Activated CD8-positive, alpha-beta memory T cell treated with anti-CD3 and anti-CD28 coated beads for 24 hours (primary cell): Measurements from ENCODE around the gene NBPF26.
"Not testable (repeated sequence)": the region's sequence is repeated elsewhere in the genome, so short reads cannot be mapped to it uniquely, and the experiment has no call there.

Experiments used
- DNase-seq: peaks from one replicate; pipeline ENCODE4 v3.0.0-alpha.2; 2020

NBPF26 gene

DNA sequence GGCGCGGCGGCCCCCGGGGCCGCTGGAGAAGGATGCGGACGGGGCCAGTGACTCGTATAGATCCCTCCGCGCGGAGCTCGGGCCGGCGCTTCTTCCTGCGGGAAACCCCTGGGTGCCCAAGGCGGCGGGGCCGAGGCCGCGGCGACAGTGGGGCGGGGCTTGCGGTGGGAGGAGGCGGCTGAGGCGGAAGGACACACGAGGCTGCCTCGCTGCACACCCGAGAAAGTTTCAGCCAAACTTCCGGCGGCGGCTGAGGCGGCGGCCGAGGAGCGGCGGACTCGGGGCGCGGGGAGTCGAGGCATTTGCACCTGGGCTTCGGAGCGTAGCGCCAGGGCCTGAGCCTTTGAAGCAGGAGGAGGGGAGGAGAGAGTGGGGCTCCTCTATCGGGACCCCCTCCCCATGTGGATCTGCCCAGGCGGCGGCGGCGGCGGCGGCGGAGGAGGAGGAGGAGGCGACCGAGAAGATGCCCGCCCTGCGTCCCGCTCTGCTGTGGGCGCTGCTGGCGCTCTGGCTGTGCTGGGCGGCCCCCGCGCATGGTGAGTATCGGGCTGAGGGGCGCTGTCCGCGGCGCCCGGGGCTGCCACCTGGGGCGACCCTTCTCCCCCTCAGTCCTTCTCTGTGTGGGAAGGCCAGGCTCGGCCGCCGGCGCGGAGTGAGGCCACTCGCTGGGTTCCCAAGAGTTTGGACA lies at the start of gene NBPF26:
NBPF26 (plus strand) TSS at position 231 of the 688 bp plus-strand sequence.
- DNase-seq = peak; percentile 77

DNA sequence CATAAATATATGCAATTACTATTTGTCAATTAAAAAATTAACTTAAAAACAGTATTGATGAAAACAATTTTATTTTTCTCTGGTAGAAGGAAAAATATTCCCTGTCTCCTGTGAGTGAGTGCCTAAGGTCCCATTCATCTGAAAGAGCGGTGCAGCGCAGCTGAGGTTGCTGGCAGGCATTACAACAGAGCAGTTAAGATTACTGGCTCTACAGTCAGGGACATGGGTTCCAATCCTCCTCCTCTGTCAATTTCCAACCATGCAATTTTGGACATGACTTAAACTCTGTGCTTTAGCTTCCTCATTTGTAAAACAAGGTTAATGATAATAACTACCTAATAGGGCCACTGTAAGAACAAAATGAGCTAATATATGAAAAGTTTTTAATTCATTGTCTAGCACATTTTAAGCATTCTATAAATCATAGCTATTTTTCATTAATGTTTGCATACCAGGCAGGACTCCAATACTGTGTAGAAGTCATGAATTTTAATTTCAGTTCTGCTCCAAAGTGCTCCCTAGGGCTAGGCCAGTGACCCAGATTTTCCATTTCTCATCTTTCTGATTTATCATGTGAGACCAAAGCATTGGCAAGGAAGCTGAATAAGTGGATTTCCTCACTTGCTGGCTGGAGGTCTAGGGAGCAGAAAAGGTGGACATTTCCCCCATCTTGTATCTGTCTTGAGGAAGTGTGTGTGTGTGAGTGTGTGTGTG lies 43.5 kb upstream of the NBPF26 start:
- DNase-seq = not testable (repeated sequence)

DNA sequence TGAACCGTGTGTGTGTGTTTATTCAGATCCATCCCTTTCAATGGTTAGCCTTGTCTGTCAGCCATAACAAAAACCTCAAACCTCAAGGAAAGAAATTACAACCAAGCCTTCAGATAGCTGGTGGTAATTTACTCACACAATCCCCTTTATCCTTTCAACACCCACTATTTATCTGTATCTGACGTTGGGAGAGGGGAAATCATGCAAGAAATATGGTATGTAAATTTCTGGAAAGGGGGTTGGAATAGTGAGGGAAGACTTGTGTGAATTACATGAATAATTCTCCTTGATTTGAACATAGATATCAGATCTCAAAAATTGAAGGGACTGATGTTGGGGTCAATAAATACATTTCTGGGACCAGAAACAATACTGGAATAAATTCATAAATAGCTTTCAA lies 42.8 kb upstream of the NBPF26 start:
- not testable (repeated sequence) for DNase-seq

DNA sequence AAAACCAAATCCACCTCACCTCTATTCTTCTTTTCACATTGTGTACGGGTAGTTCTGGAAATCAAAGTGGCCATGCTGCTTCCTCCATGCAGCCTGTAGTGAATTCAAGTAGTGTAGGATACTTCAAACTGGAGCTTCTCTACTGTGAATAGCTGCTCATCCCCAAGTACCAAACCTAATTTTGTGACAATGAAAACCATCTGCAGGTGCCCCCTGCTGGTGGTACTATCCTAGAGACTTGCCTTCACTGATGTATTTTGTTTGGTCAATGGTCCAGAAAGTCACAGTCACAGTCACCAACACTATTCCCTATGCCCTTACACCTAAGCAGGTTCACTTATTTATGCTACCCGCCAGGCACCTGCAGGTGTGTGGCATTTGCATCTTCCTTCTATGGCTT lies 39.3 kb upstream of the NBPF26 start:
- DNase-seq = not testable (repeated sequence)

DNA sequence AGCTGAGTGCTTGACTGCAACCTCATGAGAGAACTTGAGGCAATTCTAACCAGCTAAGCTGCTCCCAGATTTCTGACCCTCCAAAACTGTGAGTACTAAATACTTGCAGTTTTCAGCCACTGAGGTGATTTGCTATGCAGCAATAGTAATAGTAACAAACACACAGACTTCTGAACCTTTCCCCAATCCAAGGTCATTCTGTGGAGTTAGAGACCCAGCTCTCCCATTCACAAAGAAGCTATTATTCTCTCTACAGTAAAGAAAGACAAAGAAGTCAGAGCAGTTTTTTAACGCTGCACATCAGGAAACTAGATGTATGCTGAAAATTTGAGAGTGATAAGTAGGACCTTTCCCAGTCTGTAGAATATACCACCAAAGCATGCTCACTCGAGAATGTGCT lies 38.1 kb upstream of the NBPF26 start:
- not testable (repeated sequence) for DNase-seq

DNA sequence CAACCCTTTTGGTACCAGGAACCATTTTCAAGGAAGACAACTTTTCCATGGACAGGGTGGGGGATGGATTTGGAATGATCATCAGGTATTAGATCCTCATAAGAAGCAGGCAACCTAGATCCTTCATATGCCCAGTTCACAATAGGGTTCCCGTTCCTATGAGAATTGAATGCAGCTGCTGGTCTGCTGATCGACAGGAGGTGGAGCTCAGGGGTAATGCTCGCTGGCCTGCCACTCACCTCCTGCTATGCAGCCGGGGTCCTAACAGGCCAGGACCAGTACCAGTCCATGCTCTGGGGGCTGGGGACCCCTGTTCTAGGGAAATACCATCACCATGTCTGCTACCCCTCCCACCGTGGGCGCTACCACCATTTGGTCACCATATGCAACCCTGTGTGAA lies 36.5 kb upstream of the NBPF26 start:
- not testable (repeated sequence) for DNase-seq

DNA sequence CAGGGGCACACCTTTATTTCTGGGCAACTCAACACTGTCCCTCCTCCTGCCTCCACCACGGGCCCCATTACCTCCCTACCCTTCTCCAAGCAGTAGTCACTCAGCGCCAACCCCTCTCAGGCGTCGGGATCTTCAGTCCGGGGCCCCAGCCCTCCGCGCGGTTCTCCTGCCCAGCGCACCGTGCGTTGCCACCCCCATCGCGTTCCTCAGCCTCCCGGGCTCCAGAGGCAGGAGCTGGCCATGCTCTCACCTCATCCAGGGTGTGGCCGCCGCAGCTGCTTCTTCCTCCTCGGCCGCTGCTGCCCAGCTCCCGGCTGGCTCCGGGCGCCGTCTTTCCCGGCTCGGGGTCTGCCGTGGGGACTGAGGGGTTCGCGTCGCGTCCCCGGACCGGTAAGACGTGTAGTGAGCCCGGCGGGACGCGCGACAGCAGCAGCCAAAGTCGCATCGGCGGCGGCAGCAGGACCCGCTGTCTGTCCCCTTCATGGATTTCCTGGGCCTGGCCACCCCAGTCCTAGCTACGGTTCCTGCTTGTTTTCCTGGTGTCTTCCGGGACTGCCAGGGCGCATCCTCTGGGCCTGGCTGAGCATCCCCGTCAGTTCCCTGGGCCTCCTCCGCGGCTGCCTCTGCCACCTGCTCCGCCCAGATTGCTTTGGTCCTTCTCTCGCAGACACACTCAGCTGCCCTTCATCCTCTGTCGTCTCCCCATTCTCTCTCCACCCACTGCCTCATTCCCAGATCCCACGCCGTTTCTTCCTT lies 22.8 kb upstream of the NBPF26 start:
- peak; percentile 56 for DNase-seq

DNA sequence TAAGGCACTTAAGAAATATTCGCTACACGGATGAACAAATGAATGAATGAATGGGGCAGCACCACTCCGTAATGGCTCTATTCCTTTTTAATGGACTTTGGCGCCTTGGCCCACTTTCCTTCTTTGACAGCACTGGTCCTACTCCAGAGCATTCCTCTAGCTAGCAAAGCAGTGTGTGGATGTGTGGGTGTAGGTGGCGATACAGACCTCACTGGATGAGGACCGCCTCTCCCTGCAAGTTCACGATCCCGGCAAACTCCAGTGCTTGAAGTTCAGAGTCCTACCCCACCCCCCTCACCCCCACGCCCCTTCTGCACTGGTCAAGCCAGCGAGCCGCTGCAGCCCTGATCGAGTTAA lies 409 bp upstream of the NBPF26 start:
- not testable (repeated sequence) for DNase-seq

DNA sequence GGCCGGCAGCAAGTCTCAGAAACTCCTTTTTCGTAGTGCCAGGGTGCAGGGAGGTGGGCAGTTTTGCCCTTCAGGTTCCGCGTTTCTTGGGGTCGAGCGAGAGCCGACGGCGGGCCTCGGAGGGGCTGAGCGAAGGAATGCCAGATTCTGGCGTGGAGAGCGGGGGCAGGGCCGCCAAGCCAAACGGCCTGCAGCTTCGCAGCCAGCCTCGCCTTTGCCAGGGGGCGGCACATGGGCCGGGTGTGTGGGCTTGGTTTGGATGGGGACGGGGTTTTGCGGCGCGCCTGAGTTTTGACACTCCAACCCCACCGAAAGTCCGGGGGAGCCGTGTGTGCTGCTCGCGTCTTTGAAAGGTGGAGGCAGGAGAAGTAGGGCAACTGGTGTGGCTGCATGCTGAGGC lies 762 bp downstream of the NBPF26 start:
- peak; percentile 58 for DNase-seq

DNA sequence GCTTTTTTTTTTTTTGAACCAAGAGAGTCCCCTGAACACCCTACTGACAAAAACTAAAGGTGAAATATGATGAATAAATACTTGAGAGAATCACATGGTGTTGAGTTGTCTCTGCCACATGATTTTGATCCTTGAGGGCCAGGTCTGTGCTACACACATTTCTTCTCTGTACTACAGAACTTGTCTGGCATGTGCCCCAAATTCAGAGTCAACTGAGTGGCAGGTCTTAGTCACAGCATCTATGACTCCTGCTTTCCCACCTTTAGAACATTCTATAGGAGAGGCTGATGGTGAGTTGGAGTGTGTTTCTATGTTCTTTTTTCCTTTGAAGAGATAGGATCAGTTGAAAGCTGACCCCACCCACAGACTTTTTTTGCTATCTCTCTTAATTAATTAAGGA lies 5.1 kb downstream of the NBPF26 start:
- DNase-seq = not testable (repeated sequence)

DNA sequence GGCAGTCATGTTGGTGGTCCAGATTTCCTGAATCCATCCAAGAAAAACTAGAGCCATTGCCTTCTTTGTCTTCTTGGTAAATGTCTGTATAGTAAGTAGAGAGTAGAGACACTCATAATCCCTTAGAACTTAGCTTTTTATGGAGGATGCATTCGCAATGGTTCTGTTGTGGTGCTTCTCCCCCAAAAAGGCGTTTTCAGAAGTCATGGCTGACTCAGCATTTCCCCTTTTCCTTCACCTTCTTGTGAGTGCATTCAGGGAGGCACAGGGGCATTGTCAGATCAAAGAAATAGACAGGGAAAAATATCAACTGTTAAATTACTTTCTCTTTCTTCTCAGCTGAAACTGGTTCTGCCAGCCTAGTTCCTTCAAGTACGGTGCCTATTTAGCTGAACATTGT lies 45.3 kb downstream of the NBPF26 start:
- DNase-seq = not testable (repeated sequence)

DNA sequence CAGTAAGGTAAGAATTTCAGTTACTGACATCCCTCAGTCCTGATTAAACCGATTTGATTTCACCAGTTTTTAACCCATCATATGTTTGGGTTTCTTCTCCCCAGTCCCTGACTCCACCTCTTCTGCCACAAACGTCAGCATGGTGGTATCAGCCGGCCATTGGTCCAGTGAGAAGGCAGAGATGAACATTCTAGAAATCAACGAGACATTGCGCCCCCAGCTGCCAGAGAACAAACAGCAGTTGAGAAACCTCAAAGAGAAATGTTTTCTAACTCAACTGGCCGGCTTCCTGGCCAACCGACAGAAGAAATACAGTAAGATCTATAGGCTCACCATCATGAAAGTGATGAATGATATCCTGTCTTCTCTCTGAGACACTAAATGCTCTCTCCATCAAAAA lies 81.7 kb downstream of the NBPF26 start:
- not testable (repeated sequence) for DNase-seq

DNA sequence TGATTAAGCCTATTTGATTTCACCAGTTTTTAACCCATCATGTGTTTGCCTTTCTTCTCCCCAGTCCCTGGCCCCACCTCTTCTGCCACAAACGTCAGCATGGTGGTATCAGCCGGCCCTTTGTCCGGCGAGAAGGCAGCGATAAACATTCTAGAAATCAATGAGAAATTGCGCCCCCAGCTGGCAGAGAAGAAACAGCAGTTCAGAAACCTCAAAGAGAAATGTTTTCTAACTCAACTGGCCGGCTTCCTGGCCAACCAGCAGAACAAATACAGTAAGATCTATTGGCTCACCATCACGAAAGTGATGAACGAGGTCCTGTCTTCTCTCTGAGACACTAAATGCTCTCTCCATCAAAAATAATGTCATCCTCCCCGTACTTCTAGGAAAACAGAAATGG lies 88.1 kb downstream of the NBPF26 start:
- peak; percentile 58 for DNase-seq

DNA sequence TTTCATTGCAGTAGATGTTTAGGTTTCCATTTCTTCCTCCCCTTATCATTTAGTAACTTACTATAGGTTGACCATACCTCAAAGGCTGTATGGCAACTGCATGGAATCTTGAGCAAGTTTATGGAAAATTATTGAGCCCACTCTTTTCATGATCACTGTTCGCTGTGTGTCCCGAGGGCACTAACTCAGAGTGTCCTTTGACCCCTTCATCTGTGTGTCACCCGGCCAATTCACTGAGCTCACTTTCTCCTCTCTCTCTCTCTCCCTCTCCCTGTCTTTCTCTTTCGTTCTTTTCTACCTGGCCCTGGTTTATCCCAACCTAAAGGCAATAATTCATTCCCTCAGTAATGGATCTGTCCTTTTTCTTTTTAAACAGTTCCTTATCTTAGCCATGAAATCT lies 101.3 kb downstream of the NBPF26 start:
- DNase-seq = not testable (repeated sequence)

DNA sequence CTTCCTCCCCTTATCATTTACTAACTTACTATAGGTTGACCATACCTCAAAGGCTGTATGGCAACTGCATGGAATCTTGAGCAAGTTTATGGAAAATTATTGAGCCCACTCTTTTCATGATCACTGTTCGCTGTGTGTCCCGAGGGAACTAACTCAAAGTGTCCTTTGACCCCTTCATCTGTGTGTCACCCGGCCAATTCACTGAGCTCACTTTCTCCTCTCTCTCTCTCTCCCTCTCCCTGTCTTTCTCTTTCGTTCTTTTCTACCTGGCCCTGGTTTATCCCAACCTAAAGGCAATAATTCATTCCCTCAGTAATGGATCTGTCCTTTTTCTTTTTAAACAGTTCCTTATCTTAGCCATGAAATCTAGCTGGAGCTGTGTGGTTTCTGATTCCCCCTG lies 102.9 kb downstream of the NBPF26 start:
- not testable (repeated sequence) for DNase-seq

DNA sequence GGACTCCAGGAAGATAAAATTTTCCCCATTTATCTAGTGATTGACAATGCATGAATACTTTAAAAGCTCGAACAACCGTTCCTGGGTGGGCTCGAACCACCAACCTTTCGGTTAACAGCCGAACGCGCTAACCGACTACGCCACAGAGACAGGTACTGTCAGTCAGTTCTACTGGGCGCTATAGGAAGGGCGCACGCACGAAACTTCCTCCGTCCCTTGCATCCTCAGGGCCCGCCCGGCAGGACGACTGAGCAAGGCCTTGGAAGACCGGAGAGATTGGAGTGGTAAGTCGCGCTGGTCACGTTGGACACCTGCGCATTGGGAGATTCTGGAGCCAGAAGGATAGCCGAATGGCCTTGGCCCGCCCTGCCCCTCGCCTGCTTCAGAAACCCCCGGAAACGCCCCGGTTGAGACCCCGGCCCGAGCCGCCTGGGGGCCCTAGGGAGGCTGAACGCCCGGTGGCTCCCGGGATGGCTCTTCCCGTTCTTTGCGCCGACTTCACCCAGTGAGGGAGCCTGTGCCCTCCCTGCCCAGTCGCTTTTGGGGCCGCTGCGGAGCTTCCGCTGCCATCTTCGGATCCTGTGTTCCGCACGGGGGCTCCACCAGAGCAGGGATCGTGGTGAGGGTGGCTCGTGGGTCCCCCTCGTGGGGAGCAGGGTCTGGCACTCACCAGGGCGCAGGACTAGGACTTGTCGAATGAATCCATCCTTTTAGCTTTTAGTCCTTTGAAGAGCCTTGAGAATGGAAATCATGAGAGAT lies 120.6 kb downstream of the NBPF26 start:
- DNase-seq = peak; percentile 92

DNA sequence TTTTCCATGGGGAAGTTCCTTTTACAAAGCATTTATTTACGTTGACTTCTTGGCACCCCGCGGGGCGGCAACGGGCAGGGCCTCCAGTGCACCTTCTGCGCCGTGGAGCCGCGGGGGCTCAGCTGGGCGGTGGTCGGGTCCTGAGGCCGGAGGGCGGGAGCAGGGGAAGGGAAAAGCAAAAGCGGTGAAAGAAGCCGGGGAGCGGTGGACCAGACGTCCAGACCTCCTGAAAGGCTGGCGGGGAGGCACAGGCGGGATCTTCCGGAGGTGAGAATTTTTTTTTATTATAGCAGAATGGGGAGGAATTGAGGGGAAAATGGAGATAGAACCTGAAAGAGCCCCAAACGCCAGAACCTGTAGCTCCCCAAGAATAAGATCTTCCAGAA lies 121.2 kb downstream of the NBPF26 start:
- DNase-seq = not testable (repeated sequence)

DNA sequence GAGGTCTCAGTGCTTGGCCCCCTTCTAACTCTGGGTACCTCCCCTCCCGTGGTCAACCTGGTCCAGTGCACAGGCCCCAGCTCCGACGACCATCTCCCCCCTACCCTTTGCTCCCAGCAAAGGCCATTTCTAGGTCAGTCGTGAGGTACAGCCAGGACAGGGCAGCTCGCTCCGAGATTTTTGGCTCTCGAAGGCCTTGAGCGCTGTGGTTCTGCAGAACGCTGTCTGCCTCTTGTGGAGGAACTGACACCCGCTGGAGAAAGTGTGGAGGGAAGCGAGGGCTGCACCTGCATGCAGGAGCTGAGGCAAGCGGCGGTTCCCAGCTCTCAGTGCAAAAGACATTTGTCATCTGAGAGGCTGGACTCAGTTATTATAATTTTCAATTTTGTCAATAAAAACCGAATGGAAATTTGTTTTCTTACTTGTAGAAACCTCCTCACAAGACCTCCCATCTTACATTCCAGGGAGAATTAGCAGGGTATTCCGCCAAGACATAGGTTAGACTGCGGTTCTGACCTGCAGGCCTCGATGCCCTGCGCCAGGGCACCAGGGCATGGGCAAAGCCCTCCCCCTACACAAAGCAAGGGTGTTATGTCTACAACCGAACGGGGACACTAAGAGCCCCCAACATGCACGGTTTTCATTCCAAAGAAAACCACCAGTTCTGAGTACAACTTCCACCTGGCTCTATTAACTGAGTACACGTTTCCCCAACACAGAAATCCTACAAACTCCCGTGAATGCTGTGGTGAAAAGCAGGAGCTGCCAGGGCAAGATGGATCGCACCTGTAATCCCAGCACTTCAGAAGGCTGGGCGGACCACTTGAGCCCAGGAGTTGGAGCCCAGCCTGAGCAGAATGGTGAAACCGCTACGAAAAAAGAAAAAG lies 125.9 kb downstream of the NBPF26 start:
- DNase-seq = peak; percentile 55

DNA sequence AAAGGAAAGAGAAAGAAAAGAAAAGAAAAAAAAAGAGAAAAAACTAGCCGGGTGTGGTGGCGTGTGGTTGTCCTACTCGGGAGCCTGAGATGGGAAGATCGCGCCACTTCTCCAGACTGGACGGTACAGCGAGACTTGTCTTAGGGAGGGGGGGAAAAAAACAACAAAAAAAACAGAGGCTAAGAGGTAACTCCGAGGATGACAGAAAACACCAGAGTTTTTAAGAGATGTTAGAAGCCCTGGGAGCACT lies 126.5 kb downstream of the NBPF26 start:
- not testable (repeated sequence) for DNase-seq

DNA sequence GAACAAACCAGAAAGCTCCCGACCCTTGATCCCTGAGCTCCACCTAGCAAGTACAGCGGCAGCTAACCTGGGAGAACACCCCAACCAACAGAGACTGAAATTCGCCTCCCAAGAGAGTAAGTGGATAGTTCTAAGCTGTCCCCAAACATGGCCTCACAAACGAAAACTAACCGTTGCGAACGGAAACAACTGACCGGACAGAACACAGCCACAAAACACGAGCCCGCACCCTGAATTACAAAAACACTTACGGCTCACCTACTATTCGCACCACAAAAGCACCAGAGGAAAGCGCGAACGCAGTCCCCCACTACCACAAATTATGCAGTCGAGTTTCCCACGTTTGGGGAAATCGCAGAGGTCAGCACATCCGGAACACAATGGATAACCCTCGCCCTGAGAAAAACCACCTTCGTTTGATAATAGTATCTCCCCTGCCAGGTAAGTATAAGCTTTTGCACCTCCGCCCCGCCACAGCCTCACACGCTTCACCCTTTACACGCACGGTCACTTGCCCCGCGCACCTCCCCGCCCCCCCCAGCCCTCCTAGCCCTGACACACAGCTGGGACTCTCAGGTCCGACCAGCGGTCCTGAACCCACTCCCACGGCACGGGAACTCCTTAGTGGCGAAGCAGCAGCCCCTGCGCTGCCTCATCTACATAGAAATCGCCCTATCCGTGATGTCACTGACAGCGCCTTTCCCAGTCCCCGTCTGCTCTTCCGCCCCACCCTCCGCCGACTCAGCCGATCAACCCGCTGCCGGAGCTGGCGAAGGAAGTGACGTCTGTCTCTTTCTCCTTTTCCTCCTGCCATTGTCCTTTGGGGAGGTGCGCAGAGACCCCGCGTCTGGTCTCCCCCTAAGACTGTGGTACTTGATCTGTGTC lies 127.0 kb downstream of the NBPF26 start:
- peak; percentile 85 for DNase-seq

DNA sequence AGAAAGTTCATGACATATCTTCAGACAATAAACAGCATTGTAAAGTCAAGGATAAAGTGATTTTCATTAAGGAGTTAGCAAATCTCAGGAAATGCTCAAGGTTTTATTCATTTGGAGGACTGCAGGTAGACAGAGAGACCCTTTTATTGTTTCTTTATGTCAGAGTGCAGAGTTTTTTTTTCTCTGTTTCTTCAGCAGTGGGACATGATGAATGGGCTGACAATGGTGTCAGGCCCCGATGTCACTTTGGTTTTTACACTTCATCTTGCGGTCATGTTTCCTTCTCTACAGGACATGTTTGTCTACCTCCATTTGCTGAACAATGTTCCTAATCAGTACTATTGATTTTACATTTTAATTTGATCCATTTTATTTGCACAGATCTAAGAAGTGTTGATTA lies 134.4 kb downstream of the NBPF26 start:
- not testable (repeated sequence) for DNase-seq
